HG02759 (cell line): ENCODE data around the gene EFHC1.

Experiments
- ATAC-seq: cut with Tn5 transposase; IDR thresholded peaks from one replicate; pipeline ENCODE4 v1.9.1; 2021; ENCODE audit warnings: mild to moderate bottlenecking, moderate library complexity; ENCODE audit not compliant: unreplicated experiment

The EFHC1 gene

DNA sequence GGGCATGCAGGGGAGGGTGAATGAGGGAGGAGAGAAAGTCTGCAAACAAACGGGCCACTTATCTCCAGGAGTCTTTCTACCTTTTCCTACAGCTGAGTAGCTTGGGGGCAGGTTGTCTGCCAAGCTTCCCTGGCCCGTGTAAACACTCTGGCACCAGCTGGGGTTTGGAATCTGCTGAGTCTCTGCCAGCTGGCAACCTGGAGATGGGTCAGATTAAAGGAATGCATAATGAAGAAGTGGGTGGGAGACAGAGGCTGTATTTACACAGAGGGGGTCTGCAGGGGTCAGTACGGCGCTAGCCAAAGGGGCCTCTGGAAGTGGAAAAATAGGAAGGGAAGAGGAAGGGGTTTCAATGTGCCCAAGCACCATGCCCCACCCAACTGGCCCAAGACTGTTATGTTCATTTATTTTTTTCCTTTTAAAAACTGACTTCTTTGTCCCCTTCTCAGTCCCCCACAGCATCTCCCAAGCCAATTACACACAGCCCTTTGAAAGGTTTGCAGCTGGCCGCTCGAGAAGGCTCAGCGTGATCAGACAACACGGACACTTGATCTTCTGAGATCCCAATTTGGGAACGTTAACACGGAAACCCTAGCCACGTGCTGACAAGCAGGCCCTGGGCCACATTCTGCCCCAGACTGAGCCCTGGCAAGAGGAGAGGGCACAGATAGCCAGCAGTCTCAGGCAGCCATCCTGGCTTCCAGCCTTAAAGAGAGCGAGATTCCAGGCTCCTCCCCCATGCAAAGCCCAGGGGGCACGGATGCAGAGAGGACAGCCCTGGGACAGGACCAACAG, 131.5 kb downstream of the EFHC1 start:
- no peak for ATAC-seq

DNA sequence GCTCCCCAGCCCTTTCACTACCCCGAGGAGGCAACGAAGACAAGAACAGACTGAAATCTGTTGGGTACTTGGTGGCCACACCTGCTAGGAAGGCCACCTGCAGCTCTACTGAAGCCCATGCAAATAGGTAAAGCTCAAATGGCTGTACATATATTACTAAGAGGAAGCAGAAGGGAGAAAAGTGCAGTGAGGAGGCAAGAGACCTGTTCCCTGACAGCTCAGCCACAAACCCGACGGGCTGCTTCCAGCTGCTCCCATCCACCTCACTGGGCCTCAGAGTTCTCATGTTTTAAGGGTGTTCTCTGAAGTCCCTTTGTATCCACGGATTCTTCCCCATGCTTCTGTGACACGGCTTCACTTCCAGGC, 132.1 kb downstream of the EFHC1 start:
- peak; percentile 89 for ATAC-seq

DNA sequence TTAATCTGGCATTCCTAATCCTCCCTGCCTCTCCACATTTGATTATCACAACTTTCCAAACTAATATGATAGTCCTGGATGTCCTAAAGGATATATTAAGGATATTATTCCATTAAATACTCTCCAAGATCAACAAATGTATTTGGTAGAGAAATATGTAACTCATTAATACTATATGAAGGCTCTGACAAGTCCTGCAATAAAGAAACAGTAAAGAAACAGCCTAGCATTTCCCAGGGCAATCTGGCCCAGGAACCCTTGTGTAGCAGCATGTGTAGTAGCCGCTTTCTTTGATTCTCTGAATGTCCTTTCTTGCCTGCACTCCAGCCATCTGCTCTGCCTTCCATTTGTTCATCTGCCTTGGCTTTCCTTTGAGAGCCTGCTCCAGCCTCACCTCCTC, 133.0 kb downstream of the EFHC1 start:
- ATAC-seq = no peak

DNA sequence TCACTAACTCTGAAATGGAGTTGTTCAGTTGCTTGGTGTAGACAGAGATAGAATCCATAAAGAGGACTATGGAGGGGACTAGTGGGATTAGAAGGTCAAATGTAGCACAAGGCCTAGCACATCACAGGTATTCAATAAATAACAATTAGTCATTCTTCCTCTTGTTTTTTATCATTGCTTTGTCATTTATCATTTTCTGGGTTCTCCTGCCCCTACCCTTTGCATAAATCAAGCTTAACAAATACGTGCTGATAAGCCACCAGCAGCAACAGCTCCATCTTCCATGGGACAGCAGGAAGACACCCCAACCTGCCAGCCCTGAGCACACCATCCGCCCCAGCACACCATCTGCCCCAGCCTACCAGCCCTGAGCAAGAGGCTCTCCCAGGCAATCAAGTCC, 133.6 kb downstream of the EFHC1 start:
- ATAC-seq = no peak

DNA sequence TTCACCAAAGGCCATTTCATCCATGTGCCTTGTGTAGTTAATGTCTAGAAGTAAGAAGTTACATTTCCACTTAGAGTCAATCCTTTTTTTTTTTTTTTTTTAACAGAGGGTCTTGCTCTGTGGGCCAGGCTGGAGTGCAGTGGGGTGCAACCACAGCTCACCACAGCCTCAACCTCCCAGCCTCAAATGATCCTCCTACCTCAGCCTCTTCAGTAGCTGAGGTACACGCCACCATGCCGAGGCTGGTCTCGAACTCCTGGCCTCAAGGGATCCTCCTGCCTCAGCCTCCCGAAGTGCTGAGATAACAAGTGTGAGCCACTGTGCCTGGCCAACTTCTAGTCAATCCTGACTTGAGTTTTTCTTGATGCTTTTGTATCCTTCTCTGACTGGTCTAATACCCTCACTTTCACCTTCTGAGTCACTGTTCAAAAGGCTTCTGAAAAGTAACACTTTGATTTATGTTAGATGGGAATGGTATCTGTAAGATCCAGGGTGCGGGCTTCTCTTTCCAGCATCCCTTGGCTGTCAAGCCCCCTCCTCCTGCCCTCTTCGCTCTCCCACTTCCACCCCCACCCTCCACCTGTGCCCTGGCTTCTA, 134.6 kb downstream of the EFHC1 start:
- ATAC-seq = no peak

DNA sequence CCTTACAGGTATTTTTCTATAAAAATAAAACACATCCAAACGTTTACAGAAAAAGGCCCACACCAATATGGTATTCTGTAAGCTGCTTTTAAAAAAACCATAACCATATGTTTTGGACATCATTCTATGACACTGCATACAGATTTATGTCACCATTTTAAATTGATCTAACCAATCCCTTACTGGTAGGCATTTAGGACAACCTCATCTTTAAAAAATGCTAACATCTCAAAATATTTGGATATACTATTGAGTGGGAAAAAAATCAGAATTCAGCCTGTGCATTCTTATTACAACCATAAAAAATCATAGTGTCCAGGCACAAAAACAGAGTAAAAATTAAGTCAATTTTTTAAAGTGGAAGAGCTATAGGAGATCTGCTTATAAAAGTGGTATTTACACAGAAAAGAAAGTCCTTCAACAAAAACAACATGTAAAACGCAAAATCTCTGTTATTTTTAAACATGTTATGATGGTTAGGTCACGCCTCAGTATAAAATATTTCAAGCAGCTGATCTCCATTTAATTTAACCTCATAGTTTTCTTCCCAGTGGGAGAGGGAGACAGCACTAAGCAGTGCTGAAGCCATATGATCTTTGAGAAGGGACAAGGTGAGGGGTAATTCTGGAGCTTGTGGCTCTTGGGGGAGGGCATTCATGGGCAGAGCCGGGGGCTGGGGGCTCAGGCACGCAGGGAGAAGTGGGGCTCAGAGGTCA, 135.5 kb downstream of the EFHC1 start:
- no peak for ATAC-seq

DNA sequence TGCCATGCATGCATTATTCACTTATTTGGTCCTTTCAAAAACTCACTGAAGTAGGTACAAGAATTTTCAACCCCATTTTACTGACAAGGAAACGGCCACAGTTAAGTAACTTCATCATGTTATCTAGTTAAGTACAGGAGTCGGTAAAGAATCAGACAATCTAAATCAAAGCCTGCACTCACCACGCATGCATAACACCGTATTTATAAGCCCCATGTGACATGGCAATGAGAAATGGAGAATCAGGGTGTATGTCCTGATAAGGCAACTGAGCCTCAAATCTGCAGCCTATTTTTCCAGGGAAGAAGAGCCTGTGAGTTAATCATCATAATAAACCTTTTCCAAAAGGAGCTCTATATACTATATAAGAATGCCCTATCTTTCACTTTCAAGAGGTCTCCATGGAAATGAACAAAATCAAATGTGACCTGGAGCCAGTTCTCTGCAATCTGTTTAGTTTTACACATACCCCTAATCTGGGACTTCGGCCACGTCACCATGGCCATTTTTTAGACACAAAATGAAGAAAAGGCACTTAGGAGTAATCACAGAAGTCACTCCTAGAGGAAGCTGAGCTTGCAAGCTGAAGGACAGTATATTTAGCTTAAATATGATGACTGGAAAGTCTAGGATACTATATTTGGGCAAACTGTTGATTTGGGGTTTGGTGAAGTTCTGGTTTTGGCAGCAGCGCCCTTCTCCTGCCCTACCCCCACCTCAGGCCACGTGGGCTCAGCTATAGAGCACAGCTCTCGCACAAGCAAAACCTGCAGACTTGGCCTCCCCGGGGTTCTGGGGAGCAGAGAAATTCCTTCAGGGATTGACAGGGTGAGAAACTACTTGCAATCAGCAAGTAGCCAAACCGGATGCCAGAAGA, 137.5 kb downstream of the EFHC1 start:
- no peak for ATAC-seq

DNA sequence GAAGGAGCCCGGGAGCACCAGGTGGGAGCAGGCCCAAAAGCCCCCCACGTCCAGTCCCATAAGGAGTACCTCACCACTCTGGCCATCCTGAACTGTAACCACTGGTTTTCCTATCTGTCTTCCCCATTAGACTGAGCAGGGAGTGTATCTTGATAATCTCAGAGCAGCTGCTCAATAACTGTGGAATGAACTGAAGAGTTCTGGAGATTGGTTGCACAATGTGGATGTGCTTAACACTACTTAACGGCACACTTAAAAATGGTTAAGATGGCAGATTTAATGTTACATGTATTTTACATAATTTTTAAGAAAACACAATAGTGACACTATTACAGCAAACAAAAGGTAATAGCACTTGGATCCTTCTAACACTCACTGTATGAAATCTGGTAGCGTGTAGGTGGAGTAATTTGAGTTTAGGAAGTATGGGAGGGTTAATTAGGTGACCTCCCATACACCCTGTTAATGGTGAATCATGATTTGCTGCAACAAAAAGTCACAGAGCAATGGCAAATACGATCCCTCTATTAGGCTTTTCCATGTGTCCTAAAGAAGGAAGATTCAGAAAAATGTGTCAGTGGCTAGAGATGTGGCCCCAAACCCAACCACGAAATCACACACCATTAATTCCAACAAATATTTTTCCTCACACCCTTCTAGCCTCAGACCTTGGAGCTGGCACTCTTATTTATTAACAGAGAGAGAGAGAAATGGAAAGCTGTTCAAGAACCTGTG, 138.3 kb downstream of the EFHC1 start:
- no peak for ATAC-seq

DNA sequence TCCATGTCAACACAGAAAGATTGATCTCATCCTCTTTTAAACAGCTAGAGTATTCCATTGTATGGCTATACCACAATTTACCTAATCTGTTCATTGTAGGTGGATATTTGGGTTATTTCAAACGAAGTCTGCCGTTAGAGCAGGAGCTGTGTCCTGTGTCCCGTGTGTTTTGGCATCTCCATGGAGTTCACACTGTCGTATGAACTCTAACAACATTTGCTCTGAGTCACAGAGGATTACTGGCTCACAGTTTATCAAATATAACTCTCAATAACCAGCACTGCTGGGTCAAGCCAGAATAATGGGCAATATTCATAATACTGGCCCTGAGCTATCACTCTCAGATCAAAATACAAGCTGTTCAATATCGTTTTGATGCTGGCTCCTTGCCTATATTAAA, 140.3 kb downstream of the EFHC1 start:
- no peak for ATAC-seq

DNA sequence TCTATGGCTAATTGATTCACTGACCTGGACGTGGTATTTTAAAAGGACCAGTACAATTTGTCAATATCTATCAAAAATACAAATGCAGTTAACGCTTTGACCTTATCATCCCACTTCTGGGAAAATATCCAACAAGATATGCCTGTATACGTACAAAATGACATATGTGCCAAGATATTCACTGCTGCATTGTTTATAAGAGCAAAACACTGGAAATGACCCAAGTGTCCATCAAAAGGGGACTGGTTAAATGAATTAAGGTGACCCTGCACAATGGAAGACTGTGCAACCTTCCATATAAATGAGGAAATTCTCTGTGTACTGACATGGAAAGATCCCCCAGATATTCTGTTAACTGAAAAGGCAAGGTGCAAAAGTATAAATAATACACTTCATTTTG, 142.8 kb downstream of the EFHC1 start:
- no peak for ATAC-seq

DNA sequence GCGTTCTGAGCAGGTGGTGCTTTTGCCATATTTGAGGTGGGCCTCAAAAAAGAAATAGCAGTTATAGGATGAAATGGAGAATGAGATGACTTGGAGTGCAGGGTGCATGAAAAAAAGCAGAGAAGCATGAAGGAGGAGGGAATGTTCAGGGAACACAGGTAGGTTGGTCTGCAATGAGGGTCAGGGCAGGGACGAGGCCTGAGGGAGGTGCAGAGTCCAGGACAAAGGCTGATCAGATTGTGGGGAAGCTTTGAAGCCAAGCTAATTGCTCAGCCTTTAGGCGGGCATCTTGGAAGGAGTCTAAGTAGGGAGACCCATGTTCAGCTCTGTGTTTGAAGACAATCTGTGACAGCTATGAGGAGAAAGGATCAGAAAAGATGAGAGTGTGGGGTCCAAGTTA, 144.7 kb downstream of the EFHC1 start:
- ATAC-seq = no peak

DNA sequence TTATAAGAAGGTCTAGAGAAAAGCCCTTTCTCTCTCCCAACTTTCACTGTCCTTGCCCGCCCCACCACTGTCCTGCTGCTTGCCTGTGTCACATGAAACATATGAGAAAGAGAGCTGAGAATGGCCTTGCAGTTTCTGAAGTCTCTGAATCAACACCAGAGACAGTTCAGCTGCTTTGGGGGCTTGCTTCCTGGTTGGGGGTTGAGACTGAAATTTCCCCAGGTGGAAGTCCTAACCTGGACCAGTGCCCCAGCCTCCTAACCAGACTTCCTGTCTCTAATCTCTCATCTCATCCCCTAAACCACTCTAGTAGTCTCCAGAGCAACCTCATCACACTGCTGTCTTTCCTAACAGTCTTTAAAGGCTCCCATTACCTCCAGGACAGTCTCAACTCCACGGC, 146.1 kb downstream of the EFHC1 start:
- ATAC-seq = no peak

DNA sequence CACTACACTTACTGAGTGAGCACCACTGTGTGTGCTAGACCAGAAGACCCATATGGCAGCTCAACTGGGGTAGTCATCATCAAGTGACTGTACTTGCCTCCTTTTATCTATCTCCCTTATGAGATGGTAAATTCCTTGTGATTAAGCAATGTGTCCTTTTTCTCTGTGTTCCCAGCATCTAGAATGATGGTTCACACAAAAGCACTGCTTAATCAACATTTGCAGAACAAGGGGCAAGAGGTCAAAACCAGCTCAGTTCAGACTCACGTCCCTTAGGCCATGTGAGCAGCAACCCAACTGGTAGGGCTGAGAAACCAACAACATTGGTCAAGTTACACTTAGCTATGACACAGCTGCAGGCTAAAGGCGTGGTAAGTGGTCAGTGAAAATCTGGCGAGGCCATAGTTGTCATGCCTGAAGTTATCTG, 146.7 kb downstream of the EFHC1 start:
- no peak for ATAC-seq

DNA sequence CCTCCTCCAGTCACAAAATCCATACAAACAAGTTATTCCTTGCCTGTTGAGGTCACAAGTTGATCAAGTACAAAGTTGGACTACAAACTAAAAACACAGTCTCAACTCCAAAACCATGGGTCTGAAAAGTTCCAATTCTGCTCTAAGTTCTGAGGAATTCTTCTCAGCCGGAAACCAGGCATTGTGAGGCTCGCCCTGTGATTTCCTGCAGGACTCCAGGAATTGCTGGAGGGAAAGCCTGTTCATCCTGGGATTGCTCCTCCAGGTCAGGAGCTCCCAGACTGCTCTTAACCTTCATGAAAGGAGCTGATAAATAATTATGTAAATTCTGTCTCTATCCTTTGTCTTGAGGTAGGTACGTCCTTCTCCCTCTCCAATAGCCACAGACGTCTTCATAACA, 148.2 kb downstream of the EFHC1 start:
- no peak for ATAC-seq

DNA sequence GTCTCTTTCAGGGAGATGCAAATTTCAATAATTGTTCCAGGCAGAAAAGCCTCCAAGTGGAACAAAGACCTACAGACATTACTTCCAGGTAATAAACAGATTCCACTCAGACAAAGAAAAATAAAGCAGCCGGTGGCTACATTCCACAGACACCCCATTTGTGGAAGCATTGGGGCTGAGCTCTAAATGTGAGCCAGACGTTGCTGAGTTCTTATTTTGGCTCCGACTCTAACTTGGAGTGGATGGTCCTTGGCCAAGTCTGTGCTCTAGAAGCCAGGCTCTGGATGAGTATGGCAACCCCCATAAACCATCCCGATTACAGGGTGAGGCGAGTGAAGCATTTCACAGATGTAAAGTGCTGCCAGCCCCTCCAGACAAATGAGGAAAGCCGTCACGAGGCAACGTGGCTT, 150.2 kb downstream of the EFHC1 start:
- ATAC-seq = no peak

DNA sequence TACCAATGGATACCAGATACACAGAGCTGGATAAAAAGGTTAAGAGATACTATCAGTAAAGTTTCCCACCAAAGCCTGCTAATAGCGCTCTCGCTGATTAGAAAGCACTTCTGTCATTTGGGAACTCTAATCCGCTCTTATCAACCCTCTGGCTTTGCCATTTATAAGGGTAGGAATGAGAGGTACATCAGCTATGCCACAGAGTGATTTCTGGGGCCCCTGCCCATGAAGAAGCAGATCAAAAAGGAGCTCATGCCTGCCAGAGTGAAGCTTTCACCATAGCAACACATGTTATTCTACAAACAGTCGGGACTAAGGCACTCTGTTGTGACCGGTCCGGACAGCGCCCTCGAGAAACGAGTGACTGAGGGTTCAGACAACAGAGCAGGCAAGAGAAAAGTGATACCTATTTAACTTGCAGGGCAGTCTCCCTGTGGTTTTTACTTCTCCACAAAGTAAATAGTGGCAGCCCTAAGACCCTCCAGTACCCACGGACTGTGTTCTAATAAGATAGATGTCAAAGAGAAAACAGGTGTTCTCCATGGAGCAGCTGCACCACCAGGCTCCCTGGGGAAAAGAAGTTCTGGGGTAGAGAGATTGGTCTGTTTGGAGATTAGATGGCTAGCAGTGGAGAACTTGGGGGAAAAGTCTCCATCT, 151.1 kb downstream of the EFHC1 start:
- ATAC-seq = no peak

DNA sequence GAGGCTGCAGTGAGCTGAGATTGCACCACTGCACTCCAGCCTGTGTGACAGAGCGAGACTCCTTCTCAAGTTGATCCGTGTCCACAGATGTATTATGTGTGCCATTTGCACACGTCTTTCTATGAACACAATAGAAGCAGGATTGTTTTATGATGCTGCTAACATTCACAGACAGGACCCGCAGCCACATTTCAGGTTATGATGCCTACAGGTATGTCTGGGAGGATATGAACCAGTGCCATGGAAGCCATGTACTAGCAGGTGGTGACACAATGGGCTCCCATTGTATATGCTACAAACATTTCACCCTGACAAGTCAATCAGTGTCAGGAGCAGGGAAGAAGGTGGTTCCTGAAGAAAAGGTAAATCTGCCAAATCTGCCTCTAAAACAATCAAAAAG, 152.4 kb downstream of the EFHC1 start:
- ATAC-seq = no peak

DNA sequence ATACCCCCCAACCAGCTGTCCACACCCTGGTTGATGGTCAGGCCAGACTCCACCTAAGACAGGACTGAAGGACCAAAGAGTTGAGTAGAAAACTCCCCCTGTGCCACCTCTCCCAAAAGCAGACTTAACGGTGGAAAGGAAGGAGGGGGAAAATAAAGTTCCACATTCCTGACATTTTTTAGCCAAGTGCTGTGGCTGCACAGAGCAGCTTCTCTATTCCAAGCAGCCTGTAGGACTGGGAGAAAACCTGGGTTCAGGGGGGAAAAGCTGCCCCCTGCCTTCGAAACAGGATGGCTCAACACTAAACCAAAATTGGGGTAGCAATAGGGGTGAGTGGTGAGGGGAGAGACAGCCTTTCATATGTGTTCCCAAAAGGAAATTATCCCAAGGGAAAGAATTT, 153.2 kb downstream of the EFHC1 start:
- ATAC-seq = no peak
